Kidney (tissue), 14 donors: ENCODE data around the gene TMEM185B. TPM values are rescaled to one million over a fixed set of nuclear protein-coding genes. Genes with fewer than 3 reads are reported as not detected.

Experiments
- DNase-seq, 5 donors: peaks; one replicate each; pipeline ENCODE4 v3.0.0-alpha.2; 2013 to 2020
- FAIRE-seq: peaks from 2 replicates; lab custom pipeline; 2012; peaks lifted over from hg19 to GRCh38; lab: Jason Lieb, UNC
- H3K27ac ChIP-seq, 2 donors: one replicate each; pipeline ENCODE4 v1.7.0; 2013; ENCODE audit warnings: low read depth in 2 of 2, low read length in 2 of 2, inconsistent platforms in 1 of 2
- H3K27me3 ChIP-seq: one replicate; pipeline ENCODE4 v1.7.1; 2013; ENCODE audit warnings: low read length, inconsistent platforms; ENCODE audit not compliant: control insufficient read depth, insufficient read depth
- H3K36me3 ChIP-seq, 3 donors: one replicate each; pipeline versions ENCODE4 v1.7.0 to v1.7.1; 2013; ENCODE audit warnings: low read length in 3 of 3, control low read depth in 1 of 3, inconsistent platforms in 1 of 3; ENCODE audit not compliant: insufficient read depth in 3 of 3, control insufficient read depth in 2 of 3
- H3K4me1 ChIP-seq, 3 donors: one replicate each; pipeline versions ENCODE4 v1.7.0 to v1.7.1; 2013; ENCODE audit warnings: low read length in 3 of 3, inconsistent platforms in 1 of 3, low read depth in 1 of 3; ENCODE audit not compliant: control insufficient read depth in 2 of 3, insufficient read depth in 2 of 3
- H3K4me3 ChIP-seq, 3 donors: one replicate each; pipeline versions ENCODE4 v1.7.0 to v1.8.1; 2013; ENCODE audit warnings: low read length in 3 of 3, control low read depth in 1 of 3, inconsistent platforms in 1 of 3
- H3K9ac ChIP-seq, 3 donors: one replicate each; pipeline versions ENCODE4 v1.7.0 to v1.7.1; 2013; ENCODE audit warnings: low read length in 3 of 3, control low read depth in 1 of 3, inconsistent platforms in 1 of 3
- H3K9me3 ChIP-seq, 3 donors: one replicate each; pipeline versions ENCODE4 v1.7.0 to v1.7.1; 2013; ENCODE audit warnings: low read length in 3 of 3, control low read depth in 1 of 3, inconsistent platforms in 1 of 3; ENCODE audit not compliant: control insufficient read depth in 2 of 3, insufficient read depth in 1 of 3
- intact Hi-C: fragments of 100-400 bp; cut with DNase I; formaldehyde crosslinking; loops from one replicate; pipeline ENCODE4 v1.11.1; 2022
- polyA plus RNA-seq: library from polyadenylated mRNA; stranded (reverse); fragments of 350-450 nt; fragmentation: Illumina TruSeq; extraction: RNeasy Lipid Tissue Mini Kit (QIAGEN cat#74804); gene quantifications from one replicate; pipeline ENCODE4 v1.2.3, GENCODE V29; 2014; ENCODE audit warnings: low read depth, low replicate concordance; ENCODE audit not compliant: insufficient read depth
- total RNA-seq: library from RNA; stranded (reverse); fragmentation: NEBNext Ultra II Directional; extraction: Animal tissue kit (Norgen Biotek cat#: 25700); gene quantifications from one replicate; pipeline ENCODE4 v1.2.1, GENCODE V29; 2021
- TF ChIP-seq, protein P1 (sequence below): IDR thresholded peaks from 3 replicates; pipeline ENCODE4 v1.5.1; 2012; ENCODE audit warnings: mild to moderate bottlenecking, moderate library complexity, borderline replicate concordance; ENCODE audit not compliant: insufficient read depth; ENCODE audit errors: extremely low read depth
- donor health status: control.
- donor health status: control.
- donor health status: control.
- donor health status: control.
- donor health status: control.
- donor health status: DM: yes; HTN: yes; CAD: no.
- donor health status: Normal renal cell carcinoma (clear cell type).

Gene TMEM185B
- total and polyA plus RNA-seq, 2 donors from 2014 or later, result 8.0 to 28.1 TPM

DNA sequence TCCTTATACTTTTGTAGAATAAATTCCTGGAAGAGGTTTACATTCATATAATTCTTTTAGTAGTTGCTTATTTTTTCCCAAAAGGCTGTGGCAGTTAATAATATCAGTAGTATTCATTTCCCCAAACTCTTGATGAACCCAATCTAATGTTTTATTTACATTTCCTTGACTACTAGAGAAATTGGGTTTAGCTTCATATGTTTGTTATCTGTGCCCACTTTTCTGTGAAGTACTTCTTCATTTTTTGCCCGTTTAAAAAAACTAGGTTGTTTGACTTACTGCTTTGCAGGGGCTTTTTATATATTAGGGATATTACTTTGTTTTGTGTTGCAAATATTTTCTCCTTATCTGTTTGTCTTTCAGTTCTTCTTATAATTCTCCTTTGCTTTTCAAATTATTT is 46.6 kb upstream of the TMEM185B start:
- Histone ChIP-seq H3K9me3 (no peaks in the 10 kb centered on the region), H3K4me3 (no peak overlapping the region), H3K27ac (no peak overlapping the region), H3K27me3 (no peaks in the 10 kb centered on the region), H3K36me3 (no peaks in the 10 kb centered on the region), H3K4me1 (peaks cover 0 to 33% (median 3%) of the 10 kb centered on the region in 3 donors), H3K9ac (no peak overlapping the region)
- FAIRE-seq, result no peak
- TF ChIP-seq, protein P1, sequence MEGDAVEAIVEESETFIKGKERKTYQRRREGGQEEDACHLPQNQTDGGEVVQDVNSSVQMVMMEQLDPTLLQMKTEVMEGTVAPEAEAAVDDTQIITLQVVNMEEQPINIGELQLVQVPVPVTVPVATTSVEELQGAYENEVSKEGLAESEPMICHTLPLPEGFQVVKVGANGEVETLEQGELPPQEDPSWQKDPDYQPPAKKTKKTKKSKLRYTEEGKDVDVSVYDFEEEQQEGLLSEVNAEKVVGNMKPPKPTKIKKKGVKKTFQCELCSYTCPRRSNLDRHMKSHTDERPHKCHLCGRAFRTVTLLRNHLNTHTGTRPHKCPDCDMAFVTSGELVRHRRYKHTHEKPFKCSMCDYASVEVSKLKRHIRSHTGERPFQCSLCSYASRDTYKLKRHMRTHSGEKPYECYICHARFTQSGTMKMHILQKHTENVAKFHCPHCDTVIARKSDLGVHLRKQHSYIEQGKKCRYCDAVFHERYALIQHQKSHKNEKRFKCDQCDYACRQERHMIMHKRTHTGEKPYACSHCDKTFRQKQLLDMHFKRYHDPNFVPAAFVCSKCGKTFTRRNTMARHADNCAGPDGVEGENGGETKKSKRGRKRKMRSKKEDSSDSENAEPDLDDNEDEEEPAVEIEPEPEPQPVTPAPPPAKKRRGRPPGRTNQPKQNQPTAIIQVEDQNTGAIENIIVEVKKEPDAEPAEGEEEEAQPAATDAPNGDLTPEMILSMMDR, result no peak
- DNase-seq, result no peak
- intact Hi-C loops, result no loop called here

GRCh38 chr2:120269076-120269744 is 46.0 kb upstream of the TMEM185B start:
- H3K9me3 ChIP-seq, result no peaks in the 10 kb centered on the region
- DNase-seq (no peak), FAIRE-seq (no peak)
- intact Hi-C loops, result no loop called here
- no peak overlapping the region for H3K27ac ChIP-seq
- no peaks in the 10 kb centered on the region for H3K36me3 ChIP-seq
- H3K4me3 ChIP-seq, result no peak overlapping the region
- H3K9ac ChIP-seq, result no peak overlapping the region
- H3K27me3 ChIP-seq, result no peaks in the 10 kb centered on the region
- TF ChIP-seq, protein P1, result no peak
- H3K4me1 ChIP-seq, result peaks cover 0 to 35% (median 5%) of the 10 kb centered on the region in 3 donors

DNA sequence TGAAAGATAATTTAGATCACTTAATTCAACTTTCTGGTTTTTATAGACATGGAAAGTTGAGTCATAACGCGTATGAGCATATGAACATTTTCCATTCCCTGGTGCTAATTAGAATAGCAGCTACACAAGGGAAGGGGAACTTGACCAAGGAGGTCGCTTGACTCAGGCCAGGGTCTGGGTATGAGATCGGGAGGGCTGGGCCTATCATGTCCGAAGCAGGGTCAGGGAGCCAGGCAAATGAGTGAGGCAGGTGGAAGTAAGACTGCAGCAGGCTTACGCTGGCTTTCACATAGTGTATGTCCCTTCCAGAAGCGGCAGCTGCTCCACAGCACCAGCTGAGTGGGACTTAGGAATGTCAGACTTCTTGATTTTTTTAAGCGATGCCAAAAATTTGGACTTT is 44.1 kb upstream of the TMEM185B start:
- H3K4me3 ChIP-seq, result no peak overlapping the region
- no peaks in the 10 kb centered on the region for H3K9me3 ChIP-seq
- intact Hi-C loops, result no loop called here
- no peaks in the 10 kb centered on the region for H3K27me3 ChIP-seq
- DNase-seq, result no peak
- no peak overlapping the region for H3K27ac ChIP-seq
- no peak overlapping the region for H3K9ac ChIP-seq
- H3K4me1 ChIP-seq, result peaks cover 0 to 25% (median 5%) of the 10 kb centered on the region in 3 donors
- TF ChIP-seq, protein P1, result no peak
- no peaks in the 10 kb centered on the region for H3K36me3 ChIP-seq
- no peak for FAIRE-seq
